Fibroblast of the aortic adventitia (primary cell): ENCODE results near the gene OR52K2. TPM values are rescaled to one million over a fixed set of nuclear protein-coding genes. Genes with fewer than 3 reads are reported as not detected.

ENCODE experiments used
- DNase-seq: peaks from one replicate; pipeline ENCODE4 v3.0.0-alpha.2; 2010; ENCODE audit warnings: low read depth
- H3K4me3 ChIP-seq: 2 replicates; pipeline ENCODE4 v1.5.1; 2011; ENCODE audit warnings: low read depth, mild to moderate bottlenecking, control low read depth, low read length, moderate library complexity
- CTCF ChIP-seq: IDR thresholded peaks from 2 replicates; pipeline ENCODE4 v1.5.1; 2011; ENCODE audit warnings: mild to moderate bottlenecking, low read length, control low read depth, inconsistent platforms; ENCODE audit not compliant: insufficient read depth
- total RNA-seq: library from RNA; depleted of rRNA; stranded (reverse); fragments of >200 nt; gene quantifications from 2 replicates; pipeline ENCODE4 v1.2.3, GENCODE V29; 2012; ENCODE audit warnings: low replicate concordance

The OR52K2 gene
- total RNA-seq, 1 donor = not detected

- H3K4me3 ChIP-seq = no peak overlapping the region
- no peak for DNase-seq
- TF ChIP-seq CTCF = no peak
Observed at GRCh38 chr11:4493480-4493818, 44.4 kb downstream of the OR52K2 start.

GRCh38 chr11:4495487-4495886 is 46.4 kb downstream of the OR52K2 start:
- peak; percentile 23 for DNase-seq
- TF ChIP-seq CTCF = no peak
- no peak overlapping the region for H3K4me3 ChIP-seq

GRCh38 chr11:4495986-4496385 is 46.9 kb downstream of the OR52K2 start:
- no peak overlapping the region for H3K4me3 ChIP-seq
- no peak for DNase-seq
- TF ChIP-seq CTCF = no peak

GRCh38 chr11:4496557-4497248 is 47.6 kb downstream of the OR52K2 start:
- no peak overlapping the region for H3K4me3 ChIP-seq
- DNase-seq = peak; percentile 52
- TF ChIP-seq CTCF = no peak

Other genes starting within 250 kb of the OR52K2 start
- gene OR52B4, start 80.9 kb upstream of the OR52K2 start, total RNA-seq = not detected in 2 replicates
- 15.4 and 15.6 TPM in 2 replicates for gene TRIM21, start 55.6 kb upstream of the OR52K2 start, total RNA-seq
- gene OR52K1, start 33.4 kb downstream of the OR52K2 start, total RNA-seq = not detected in 2 replicates
- not detected in 2 replicates for gene OR52M1, start 95.9 kb downstream of the OR52K2 start, total RNA-seq
- not detected in 2 replicates for gene OR52I2, start 132.4 kb downstream of the OR52K2 start, total RNA-seq
- gene OR52I1, start 144.7 kb downstream of the OR52K2 start, total RNA-seq = not detected in 2 replicates
- gene TRIM68, start 158.9 kb downstream of the OR52K2 start, total RNA-seq = 9.9 and 13.0 TPM in 2 replicates
- gene OR51D1, start 188.2 kb downstream of the OR52K2 start, total RNA-seq = not detected in 2 replicates
- gene OR51E1, start 194.7 kb downstream of the OR52K2 start, total RNA-seq = not detected in 2 replicates
- not detected in 2 replicates for gene OR51E2, start 248.6 kb downstream of the OR52K2 start, total RNA-seq